Activated CD4-positive, alpha-beta T cell treated with anti-CD3 and anti-CD28 coated beads, Interleukin-2, amount 10 ng/mL, durations not matched to agents 7 days and 5 days (primary cell): ENCODE measurements around the gene TMC6. TPM values are rescaled to one million over a fixed set of nuclear protein-coding genes. Genes with fewer than 3 reads are reported as not detected.
"Not testable (repeated sequence)": the region's sequence is repeated elsewhere in the genome, so short reads cannot be mapped to it uniquely, and the experiment has no call there.

Experiments used
- CTCF ChIA-PET: fragments of 350-600 bp; sonication (Branson Sonifier 250); formaldehyde crosslinking; loops from one replicate; lab custom pipeline; 2021; ENCODE audit warnings: antibody characterized with exemption; lab: Charles Lee
- POLR2A ChIA-PET: fragments of 350-600 bp; sonication (Branson Sonifier 250); formaldehyde crosslinking; loops from one replicate; lab custom pipeline; 2021; ENCODE audit warnings: antibody characterized with exemption; lab: Charles Lee
- DNase-seq: peaks from one replicate; pipeline ENCODE4 v3.0.0-alpha.2; 2020
- H3K27ac Mint-ChIP-seq: one replicate; pipeline ENCODE4 v1.8.0; 2021; ENCODE audit warnings: mild to moderate bottlenecking, moderate library complexity, mixed read lengths
- H3K27me3 Mint-ChIP-seq: one replicate; pipeline ENCODE4 v1.8.0; 2021; ENCODE audit warnings: mixed read lengths
- H3K36me3 Mint-ChIP-seq: one replicate; pipeline ENCODE4 v1.8.0; 2021; ENCODE audit warnings: low read depth, mixed read lengths
- H3K4me1 Mint-ChIP-seq: one replicate; pipeline ENCODE4 v1.8.0; 2021; ENCODE audit warnings: mixed read lengths
- H3K4me3 Mint-ChIP-seq: one replicate; pipeline ENCODE4 v1.8.0; 2021; ENCODE audit warnings: mild to moderate bottlenecking, moderate library complexity, mixed read lengths
- H3K9me3 Mint-ChIP-seq: one replicate; pipeline ENCODE4 v1.8.0; 2021; ENCODE audit warnings: mixed read lengths
- total RNA-seq, 2 experiments: library from RNA; stranded (reverse); gene quantifications; one replicate each; pipeline ENCODE4 v1.2.3, GENCODE V29; 2021

TMC6 gene, protein sequence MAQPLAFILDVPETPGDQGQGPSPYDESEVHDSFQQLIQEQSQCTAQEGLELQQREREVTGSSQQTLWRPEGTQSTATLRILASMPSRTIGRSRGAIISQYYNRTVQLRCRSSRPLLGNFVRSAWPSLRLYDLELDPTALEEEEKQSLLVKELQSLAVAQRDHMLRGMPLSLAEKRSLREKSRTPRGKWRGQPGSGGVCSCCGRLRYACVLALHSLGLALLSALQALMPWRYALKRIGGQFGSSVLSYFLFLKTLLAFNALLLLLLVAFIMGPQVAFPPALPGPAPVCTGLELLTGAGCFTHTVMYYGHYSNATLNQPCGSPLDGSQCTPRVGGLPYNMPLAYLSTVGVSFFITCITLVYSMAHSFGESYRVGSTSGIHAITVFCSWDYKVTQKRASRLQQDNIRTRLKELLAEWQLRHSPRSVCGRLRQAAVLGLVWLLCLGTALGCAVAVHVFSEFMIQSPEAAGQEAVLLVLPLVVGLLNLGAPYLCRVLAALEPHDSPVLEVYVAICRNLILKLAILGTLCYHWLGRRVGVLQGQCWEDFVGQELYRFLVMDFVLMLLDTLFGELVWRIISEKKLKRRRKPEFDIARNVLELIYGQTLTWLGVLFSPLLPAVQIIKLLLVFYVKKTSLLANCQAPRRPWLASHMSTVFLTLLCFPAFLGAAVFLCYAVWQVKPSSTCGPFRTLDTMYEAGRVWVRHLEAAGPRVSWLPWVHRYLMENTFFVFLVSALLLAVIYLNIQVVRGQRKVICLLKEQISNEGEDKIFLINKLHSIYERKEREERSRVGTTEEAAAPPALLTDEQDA
- 100 to 1,000 TPM; 414 to 438 TPM for total RNA-seq

DNA sequence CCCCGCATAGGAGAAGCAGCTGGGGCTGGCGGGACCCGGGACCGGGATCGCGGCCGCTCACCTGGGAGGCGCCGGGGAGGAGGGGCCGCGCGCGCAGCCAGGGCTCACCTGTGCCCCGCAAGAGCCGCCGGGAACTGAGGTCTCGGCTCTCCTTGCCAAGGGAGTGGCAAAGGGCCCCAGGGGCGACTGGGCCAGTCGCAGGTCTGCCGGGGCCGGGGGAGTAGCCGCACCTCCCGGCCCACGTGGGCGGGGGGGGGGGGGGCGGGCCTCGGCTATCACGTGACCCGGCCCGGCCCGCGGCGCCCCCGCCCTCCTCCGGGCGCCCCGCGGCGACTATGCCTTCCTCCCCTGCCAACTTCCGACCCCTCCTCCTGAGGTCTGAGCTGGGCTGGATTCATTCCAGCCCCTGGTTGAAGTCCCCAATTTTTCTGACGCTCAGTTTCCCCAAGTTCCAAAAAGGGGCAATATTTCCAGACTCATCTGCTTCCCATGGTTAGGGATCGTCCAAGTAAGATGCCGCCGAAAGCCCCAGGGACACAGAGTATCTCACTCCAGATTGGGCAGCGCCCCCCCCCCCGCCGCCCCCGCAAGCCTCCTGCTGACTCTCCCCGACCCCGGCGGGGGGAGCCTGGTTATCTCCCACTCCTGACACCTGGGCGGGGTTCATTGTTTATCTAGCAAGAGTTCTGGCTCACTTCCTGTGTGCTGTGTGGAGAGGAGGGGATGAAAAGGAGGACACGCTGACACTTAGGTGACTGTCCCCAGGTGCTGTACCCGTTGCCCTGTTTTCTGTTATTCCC lies at the start of gene TMC6:
Gene TMC6 (minus strand): TSS at position 205 of the 800 bp plus-strand sequence. CDS start 1,923 bp downstream, outside the sequence.
- Mint-ChIP-seq H3K27ac (peak within 1 kb of the TSS; percentile 99), H3K4me1 (peaks cover 43% of the 10 kb centered on the region), H3K27me3 (no peaks in the 10 kb centered on the region), H3K4me3 (peak within 1 kb of the TSS; percentile 88), H3K9me3 (no peaks in the 10 kb centered on the region), H3K36me3 (peaks cover 46% of the 10 kb centered on the region)
- DNase-seq = peak; percentile 82
- CTCF ChIA-PET = interaction anchor here (1.2 to 15.8 kb wide), 5 partner anchors 8 to 58 kb away, joined by 3 to 118 read pairs (median 6); partner anchors contain the start of gene TK1
- POLR2A ChIA-PET = no interaction called here

DNA sequence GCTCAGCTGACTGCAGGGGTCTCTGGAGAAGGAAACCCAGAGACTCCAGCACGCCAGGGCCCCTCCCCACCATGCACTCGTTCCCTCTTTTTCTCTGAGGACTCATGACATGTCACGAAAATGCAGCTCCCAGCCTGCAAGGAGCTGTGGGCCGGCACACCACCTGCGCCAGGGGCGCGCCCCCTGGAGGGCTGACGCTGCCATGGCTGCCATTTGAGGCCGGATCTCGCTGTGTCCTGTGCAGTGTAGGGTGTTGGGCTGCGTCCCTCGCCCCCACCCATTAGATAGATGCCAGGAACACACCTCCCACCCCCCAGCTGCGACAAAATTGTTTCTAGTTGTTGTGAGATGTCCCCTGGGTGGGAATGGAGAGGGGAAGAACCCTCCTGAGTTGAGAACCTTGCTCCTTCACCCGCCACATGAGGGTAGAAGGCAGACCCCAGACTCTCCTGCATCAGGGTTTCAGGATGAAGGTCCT lies 48.0 kb upstream of the TMC6 start:
- Mint-ChIP-seq H3K4me1 (peaks cover 71% of the 10 kb centered on the region), H3K27ac (no peak overlapping the region), H3K27me3 (no peaks in the 10 kb centered on the region), H3K4me3 (no peak overlapping the region), H3K9me3 (no peaks in the 10 kb centered on the region), H3K36me3 (peaks cover 48% of the 10 kb centered on the region)
- DNase-seq = peak; percentile 78
- POLR2A ChIA-PET = no interaction called here
- CTCF ChIA-PET = interaction anchor here (0.6 to 2.8 kb wide), 24 partner anchors 10 to 590 kb away, joined by 3 to 17 read pairs (median 5); partner anchors contain the start of genes AFMID and TK1

DNA sequence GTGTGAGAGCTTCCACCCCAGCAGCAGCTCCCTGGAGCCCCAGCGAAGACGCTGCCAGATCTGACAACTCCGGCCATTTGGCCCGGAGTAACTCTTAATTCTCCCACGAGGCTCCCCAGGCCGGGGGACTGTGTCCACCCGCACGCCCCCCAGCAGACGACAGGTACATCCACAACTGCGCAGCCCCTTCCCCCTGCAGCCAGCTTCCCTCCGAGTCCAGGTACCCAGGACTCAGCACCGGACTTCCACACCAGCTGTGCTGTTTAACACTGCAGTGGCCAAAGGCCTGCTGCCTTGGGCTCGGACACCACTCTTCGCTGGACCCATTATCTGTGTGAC lies 47.1 kb upstream of the TMC6 start:
- Mint-ChIP-seq H3K27ac (peak overlapping the region; percentile 50), H3K27me3 (no peaks in the 10 kb centered on the region), H3K9me3 (no peaks in the 10 kb centered on the region), H3K36me3 (peaks cover 46% of the 10 kb centered on the region), H3K4me3 (no peak overlapping the region), H3K4me1 (peaks cover 72% of the 10 kb centered on the region)
- no peak for DNase-seq
- ChIA-PET POLR2A (no interaction called here), CTCF (interaction anchor here (0.8 to 2.8 kb wide), 11 partner anchors 9 to 91 kb away, joined by 3 to 17 read pairs (median 7); partner anchors contain the start of genes AFMID and TK1)

DNA sequence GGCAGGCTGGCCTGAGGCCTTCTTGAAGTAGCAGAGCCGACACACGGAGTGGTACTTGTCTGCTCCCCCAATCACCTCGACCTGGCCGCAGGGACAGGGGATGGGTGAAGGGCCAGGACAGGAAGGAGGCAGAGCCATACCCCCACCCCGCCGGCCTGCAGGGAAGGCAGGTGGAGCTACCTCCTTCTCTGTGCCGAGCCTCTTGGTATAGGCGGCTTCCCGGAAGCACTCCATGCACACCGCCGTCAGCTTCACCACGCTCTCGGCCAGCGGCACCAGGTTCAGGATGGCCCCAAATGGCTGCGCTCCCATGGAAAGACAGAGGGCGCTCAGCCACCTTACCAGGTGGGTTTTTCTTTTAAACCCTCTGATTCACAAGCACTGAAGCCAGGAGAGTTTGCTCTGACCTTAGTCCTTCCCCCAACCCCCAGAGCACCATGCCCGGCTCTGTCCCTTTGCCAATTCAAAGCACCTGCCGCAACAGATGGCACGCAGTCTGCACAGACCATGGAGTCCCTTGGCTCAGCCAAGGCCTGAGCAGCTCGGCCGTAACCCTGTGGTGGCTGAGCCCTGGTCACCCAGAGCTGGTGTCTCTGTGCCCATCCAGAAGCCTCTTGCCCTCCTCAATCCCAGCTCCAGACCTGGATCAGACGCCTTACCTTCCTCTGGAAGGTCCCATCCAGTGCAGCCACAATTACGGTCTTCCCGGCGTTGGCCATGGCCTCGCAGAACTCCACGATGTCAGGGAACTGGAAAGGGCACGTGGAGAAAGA lies 46.5 kb upstream of the TMC6 start:
- peaks cover 41% of the 10 kb centered on the region for H3K36me3 Mint-ChIP-seq
- no peaks in the 10 kb centered on the region for H3K27me3 Mint-ChIP-seq
- no peak for DNase-seq
- peaks cover 69% of the 10 kb centered on the region for H3K4me1 Mint-ChIP-seq
- H3K27ac Mint-ChIP-seq = no peak overlapping the region
- no peaks in the 10 kb centered on the region for H3K9me3 Mint-ChIP-seq
- no peak overlapping the region for H3K4me3 Mint-ChIP-seq
- POLR2A ChIA-PET = no interaction called here
- CTCF ChIA-PET = interaction anchor here (0.6 to 2.8 kb wide), 7 partner anchors 9 to 629 kb away, joined by 3 to 15 read pairs (median 4); no protein-coding TSS in a partner anchor

DNA sequence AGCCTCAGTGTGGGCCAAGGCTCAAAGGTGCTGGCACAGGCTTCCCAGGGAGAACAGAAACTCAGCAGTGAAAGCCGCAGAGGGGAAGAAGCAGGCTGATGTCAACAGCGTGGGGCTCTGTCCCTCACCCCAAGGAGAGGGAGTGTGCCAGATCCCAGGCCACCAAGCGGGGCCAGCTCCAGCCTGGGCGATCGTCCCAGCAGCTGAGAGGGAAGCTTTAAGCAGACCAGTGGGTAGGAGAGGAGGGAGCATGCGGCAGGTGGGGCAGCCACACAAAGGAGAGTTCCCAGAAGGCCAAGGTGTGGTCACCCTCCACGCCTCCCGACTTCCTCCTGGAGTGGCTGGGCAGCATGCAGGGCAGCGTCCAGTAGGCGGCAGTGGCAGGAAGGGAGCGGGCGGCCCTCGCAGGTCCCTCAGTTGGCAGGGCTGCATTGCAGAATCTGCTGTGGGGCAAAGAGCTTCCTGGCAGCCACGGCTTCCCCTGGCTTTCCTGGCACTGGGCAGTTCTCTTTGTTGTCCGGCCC lies 45.9 kb upstream of the TMC6 start:
- H3K4me3 Mint-ChIP-seq = no peak overlapping the region
- CTCF ChIA-PET = interaction anchor here (0.6 to 1.2 kb wide), 2 partner anchors 9 to 630 kb away, joined by 3 to 4 read pairs; no protein-coding TSS in a partner anchor
- DNase-seq = no peak
- H3K4me1 Mint-ChIP-seq = peaks cover 68% of the 10 kb centered on the region
- H3K9me3 Mint-ChIP-seq = no peaks in the 10 kb centered on the region
- POLR2A ChIA-PET = interaction anchor here (0.7 kb wide), 1 partner anchor 34 kb away, joined by 8 read pairs; no protein-coding TSS in a partner anchor
- no peaks in the 10 kb centered on the region for H3K27me3 Mint-ChIP-seq
- H3K36me3 Mint-ChIP-seq = peaks cover 38% of the 10 kb centered on the region
- H3K27ac Mint-ChIP-seq = peak overlapping the region; percentile 92

DNA sequence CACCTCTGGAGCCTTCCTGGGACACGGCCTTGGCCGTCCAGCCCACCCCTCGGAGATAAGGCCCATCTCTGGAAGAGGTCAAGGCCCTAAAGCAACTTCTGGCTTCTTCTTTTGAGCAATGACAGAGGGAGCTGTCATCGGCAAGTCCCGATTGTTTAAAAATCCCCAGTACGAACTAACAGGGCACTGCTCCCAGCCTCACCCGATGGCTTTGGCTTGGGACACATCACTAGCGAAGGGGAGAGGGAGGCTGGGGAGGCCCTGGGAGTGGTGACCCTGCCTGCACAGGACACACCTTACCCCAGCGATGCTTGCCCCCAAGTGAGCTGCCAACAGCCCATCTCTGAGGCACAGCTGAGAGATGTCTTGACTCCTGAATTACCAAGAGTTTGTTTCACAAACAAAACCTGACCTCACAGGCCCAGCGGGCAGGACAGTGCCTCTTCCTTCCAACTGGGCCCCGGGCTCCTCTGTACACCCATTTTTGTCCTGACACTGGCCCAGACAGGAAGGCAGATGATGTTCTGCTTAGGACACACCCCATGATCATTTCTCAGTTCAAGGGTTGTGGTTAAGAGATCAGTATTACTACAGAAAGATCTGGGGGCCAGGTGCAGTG lies 44.7 kb upstream of the TMC6 start:
- DNase-seq = peak; percentile 44
- peaks cover 64% of the 10 kb centered on the region for H3K4me1 Mint-ChIP-seq
- no peaks in the 10 kb centered on the region for H3K27me3 Mint-ChIP-seq
- POLR2A ChIA-PET = interaction anchor here (0.7 kb wide), 1 partner anchor 526 kb away, joined by 3 read pairs; no protein-coding TSS in a partner anchor
- peaks cover 30% of the 10 kb centered on the region for H3K36me3 Mint-ChIP-seq
- CTCF ChIA-PET = no interaction called here
- peak overlapping the region; percentile 15 for H3K4me3 Mint-ChIP-seq
- peak overlapping the region; percentile 92 for H3K27ac Mint-ChIP-seq
- H3K9me3 Mint-ChIP-seq = no peaks in the 10 kb centered on the region

DNA sequence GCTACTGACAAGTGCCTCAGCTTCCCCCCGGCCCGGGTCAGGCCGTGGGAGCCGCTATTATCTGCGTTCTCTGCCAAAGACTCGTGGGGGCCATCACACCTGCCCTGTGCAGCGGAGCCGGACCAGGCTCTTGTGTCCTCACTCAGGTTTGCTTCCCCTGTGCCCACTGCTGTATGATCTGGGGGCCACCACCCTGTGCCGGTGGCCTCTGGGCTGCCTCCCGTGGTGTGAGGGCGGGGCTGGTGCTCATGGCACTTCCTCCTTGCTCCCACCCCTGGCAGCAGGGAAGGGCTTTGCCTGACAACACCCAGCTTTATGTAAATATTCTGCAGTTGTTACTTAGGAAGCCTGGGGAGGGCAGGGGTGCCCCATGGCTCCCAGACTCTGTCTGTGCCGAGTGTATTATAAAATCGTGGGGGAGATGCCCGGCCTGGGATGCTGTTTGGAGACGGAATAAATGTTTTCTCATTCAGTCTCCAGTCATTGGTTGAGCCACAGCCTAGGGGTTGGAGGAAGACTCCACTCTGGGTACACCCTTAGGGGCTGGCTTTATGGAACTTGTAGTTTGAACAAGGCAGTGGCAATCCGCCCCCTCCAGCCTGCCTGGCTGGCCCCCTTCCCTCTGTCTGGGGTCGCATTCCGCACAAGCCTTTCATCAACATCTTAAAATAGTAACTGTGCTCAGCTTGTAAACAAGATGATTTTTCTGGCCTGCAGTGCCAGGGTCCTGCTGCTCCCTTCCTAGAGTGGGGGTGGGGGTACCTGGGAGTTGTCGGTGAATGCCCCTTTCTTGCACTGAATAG lies 43.9 kb upstream of the TMC6 start:
- ChIA-PET CTCF (interaction anchor here (0.6 kb wide), 1 partner anchor 56 kb away, joined by 3 read pairs; no protein-coding TSS in a partner anchor), POLR2A (interaction anchor here (0.6 to 0.7 kb wide), 2 partner anchors 13 to 525 kb away, joined by 3 read pairs; no protein-coding TSS in a partner anchor)
- Mint-ChIP-seq H3K27me3 (no peaks in the 10 kb centered on the region), H3K4me1 (peaks cover 67% of the 10 kb centered on the region), H3K36me3 (peaks cover 30% of the 10 kb centered on the region), H3K4me3 (no peak overlapping the region), H3K27ac (peak overlapping the region; percentile 92), H3K9me3 (no peaks in the 10 kb centered on the region)
- no peak for DNase-seq

DNA sequence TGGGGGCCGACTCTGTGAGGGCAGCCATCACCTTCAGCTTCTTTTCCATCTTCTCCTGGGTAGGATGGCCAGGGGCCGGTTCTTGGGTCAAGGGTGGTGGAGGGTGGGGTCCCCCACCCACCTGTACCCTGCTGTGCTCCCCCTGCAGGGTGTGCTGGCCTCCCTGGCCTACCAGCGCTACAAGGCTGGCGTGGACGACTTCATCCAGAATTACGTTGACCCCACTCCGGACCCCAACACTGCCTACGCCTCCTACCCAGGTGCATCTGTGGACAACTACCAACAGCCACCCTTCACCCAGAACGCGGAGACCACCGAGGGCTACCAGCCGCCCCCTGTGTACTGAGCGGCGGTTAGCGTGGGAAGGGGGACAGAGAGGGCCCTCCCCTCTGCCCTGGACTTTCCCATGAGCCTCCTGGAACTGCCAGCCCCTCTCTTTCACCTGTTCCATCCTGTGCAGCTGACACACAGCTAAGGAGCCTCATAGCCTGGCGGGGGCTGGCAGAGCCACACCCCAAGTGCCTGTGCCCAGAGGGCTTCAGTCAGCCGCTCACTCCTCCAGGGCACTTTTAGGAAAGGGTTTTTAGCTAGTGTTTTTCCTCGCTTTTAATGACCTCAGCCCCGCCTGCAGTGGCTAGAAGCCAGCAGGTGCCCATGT lies 43.2 kb upstream of the TMC6 start:
- H3K4me1 Mint-ChIP-seq = peaks cover 62% of the 10 kb centered on the region
- ChIA-PET POLR2A (interaction anchor here (0.6 kb wide), 1 partner anchor 14 kb away, joined by 3 read pairs; no protein-coding TSS in a partner anchor), CTCF (interaction anchor here (0.5 to 0.6 kb wide), 2 partner anchors 10 to 87 kb away, joined by 3 read pairs; no protein-coding TSS in a partner anchor)
- not testable (repeated sequence) for H3K4me3 Mint-ChIP-seq, H3K9me3 Mint-ChIP-seq, H3K27ac Mint-ChIP-seq, DNase-seq, H3K27me3 Mint-ChIP-seq
- peaks cover 30% of the 10 kb centered on the region for H3K36me3 Mint-ChIP-seq

DNA sequence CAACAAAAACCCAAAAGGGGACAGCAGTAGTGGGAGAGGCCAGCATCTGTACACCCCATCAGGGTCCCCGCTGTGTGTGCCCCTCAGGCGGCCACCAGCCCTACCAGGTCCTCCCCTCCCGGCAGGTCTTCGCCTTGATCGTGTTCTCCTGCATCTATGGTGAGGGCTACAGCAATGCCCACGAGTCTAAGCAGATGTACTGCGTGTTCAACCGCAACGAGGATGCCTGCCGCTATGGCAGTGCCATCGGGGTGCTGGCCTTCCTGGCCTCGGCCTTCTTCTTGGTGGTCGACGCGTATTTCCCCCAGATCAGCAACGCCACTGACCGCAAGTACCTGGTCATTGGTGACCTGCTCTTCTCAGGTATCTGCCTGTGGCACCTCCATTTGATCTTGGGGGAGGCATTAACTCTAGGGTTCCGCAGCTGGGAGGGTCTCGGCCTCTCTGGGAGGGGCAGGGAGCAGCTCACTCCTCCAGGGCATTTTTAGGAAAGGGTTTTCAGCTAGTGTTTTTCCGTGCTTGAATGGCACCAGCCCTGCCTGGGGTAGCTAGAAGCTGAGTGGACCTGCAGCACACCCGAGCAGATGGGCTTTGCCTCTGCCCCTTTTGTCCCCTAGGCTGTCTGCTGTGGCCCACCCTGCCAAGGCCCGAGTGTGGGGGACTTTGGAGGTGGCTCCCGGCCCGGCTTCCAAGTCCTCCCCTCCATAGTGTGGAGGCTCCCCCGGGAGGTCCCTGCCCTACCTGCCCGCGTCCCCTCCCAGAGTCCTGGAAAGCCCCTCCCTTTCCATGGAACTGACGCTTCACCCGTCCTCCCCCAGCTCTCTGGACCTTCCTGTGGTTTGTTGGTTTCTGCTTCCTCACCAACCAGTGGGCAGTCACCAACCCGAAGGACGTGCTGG lies 42.4 kb upstream of the TMC6 start:
- H3K27ac Mint-ChIP-seq = peak overlapping the region; percentile 32
- no peaks in the 10 kb centered on the region for H3K9me3 Mint-ChIP-seq
- no peak for DNase-seq
- peaks cover 54% of the 10 kb centered on the region for H3K4me1 Mint-ChIP-seq
- no peaks in the 10 kb centered on the region for H3K27me3 Mint-ChIP-seq
- peak overlapping the region; percentile 6 for H3K4me3 Mint-ChIP-seq
- POLR2A ChIA-PET = no interaction called here
- H3K36me3 Mint-ChIP-seq = peaks cover 29% of the 10 kb centered on the region
- CTCF ChIA-PET = interaction anchor here (0.5 to 0.6 kb wide), 2 partner anchors 11 to 86 kb away, joined by 3 read pairs; no protein-coding TSS in a partner anchor
